ENCODE data around the gene HSF4. TPM values are rescaled to one million over a fixed set of nuclear protein-coding genes. Genes with fewer than 3 reads are reported as not detected.

HSF4 gene
- total and polyA plus RNA-seq, 2 donors (not counting 3 experiments of a cell fraction or from before 2014, with no cell fraction given), result 4.8 to 5.5 TPM

DNA sequence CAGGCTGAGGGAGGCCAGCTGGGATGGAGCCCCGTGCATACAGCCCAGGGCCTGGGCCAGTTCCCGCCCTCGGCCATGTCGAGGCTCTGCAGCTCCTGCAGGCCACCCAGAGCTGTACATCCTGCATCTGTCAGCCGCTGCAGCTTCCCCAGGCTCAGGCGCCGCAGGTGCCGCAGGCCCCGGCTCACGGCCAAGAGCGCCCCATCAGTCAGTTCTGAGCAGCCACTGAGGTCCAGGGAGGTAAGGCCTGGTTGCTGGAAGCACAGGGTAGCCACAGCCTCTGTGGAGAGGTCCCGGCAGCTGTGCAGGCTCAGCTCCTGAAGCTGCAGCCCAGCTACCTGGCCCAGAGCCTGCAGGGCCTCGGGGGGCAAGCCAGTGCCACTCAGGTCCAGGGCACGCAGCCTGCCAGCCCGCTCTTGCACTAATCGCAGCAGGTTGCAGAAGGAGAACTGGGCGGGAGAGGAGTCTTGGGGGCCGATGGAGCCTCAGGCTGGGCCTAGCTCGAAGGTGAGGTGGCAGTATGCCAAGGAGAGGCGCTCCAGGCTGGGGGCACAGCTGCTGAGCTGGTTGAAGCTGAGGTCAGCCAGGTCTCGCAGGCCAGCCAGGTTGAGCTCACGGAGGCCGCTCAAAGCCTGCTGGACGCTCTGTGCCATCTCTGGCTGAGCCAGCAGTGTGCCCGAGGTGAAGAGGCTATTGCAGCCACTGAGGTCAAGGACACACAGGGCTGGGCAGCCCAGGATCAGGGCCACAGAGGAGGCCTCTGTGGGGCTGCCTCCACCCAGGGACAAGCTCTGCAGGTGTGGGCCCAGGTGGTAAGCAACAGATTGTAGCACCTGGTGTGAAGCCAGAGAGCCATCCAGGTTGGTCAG, 45.8 kb downstream of the HSF4 start:
- CTCF ChIA-PET, result interaction anchor here (1.5 kb wide), 1 partner anchor 22 kb away, joined by 3 read pairs; no protein-coding TSS in a partner anchor

GRCh38 chr16:67211674-67212073, 47.1 kb downstream of the HSF4 start:
- Histone ChIP-seq H3K4me2 (ENCODE audit: insufficient read depth, low read length) (no peak overlapping the region), H3K9me3 (replicated peaks; ENCODE audit: control insufficient read depth, insufficient read depth, low read length) (no peaks in the 10 kb centered on the region), H3K9ac (replicated peaks; ENCODE audit: extremely low read depth, insufficient read depth, low read length) (no peak overlapping the region), H3K9me1 (replicated peaks; ENCODE audit: control insufficient read depth, extremely low read depth, insufficient read depth, low read length) (no peaks in the 10 kb centered on the region), H3K79me2 (ENCODE audit: control insufficient read depth, insufficient read depth, low read length) (no peaks in the 10 kb centered on the region), H2AFZ (ENCODE audit: low read depth, low read length) (no peak overlapping the region), H4K20me1 (replicated peaks; ENCODE audit: control insufficient read depth, extremely low read depth, insufficient read depth, low read length) (no peaks in the 10 kb centered on the region), H3K36me3 (ENCODE audit: control insufficient read depth in 2 of 2, extremely low read depth in 1 of 2, insufficient read depth in 2 of 2, low read length in 2 of 2) (no peaks in the 10 kb centered on the region), H3K27me3 (ENCODE audit: control insufficient read depth in 2 of 2, insufficient read depth in 2 of 2, low read length in 2 of 2) (no peaks in the 10 kb centered on the region), H3K27ac (ENCODE audit: insufficient read depth, low read depth, low read length) (no peak overlapping the region), H3K4me3 (replicated peaks in 1 of 3; ENCODE audit: insufficient read depth in 1 of 3, low read depth in 1 of 3, low read length in 3 of 3) (no peak overlapping the region), H3K4me1 (ENCODE audit: control insufficient read depth, extremely low read depth, insufficient read depth, low read length) (peaks cover 9% of the 10 kb centered on the region)
- POLR2A ChIA-PET, result no interaction called here
- intact Hi-C loops (cut with micrococcal nuclease), result no loop called here
- TF ChIP-seq, protein P1, sequence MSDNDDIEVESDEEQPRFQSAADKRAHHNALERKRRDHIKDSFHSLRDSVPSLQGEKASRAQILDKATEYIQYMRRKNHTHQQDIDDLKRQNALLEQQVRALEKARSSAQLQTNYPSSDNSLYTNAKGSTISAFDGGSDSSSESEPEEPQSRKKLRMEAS (IDR thresholded peaks at IDR 0.05; ENCODE audit: insufficient read depth, insufficient read length), result no peak
- no peak for TF ChIP-seq JUN (IDR thresholded peaks at IDR 0.05; ENCODE audit: borderline replicate concordance, insufficient read depth, insufficient read length, low read depth)
- no peak for TF ChIP-seq EZH2 (IDR thresholded peaks at IDR 0.05; ENCODE audit: borderline replicate concordance, low read depth, low read length, severe bottlenecking)
- TF ChIP-seq GATA2 (IDR thresholded peaks at IDR 0.05; ENCODE audit: insufficient read depth, insufficient read length, low read depth, low read length), result no peak
- FAIRE-seq (no peak), DNase-seq (ENCODE audit: low read depth, low spot score) (no peak)
- dilution Hi-C loops (cut with MboI; ENCODE audit: extremely low pct_ligation_motif_present, low sequenced_read_pairs), result no loop called here
- BruUV-seq (replicated peaks), result no TSS peak
- CTCF ChIA-PET, result interaction anchor here (1.0 to 1.7 kb wide), 3 partner anchors 14 to 37 kb away, joined by 3 to 8 read pairs (median 3); partner anchors contain the start of gene SLC9A5

More for the DNA sequence above, 45.8 kb downstream of the HSF4 start:
- Histone ChIP-seq H3K9ac (replicated peaks; ENCODE audit: extremely low read depth, insufficient read depth, low read length) (no peak overlapping the region), H3K9me3 (replicated peaks; ENCODE audit: control insufficient read depth, insufficient read depth, low read length) (no peaks in the 10 kb centered on the region), H3K36me3 (ENCODE audit: control insufficient read depth in 2 of 2, extremely low read depth in 1 of 2, insufficient read depth in 2 of 2, low read length in 2 of 2) (no peaks in the 10 kb centered on the region), H2AFZ (ENCODE audit: low read depth, low read length) (no peak overlapping the region), H3K27me3 (ENCODE audit: control insufficient read depth in 2 of 2, insufficient read depth in 2 of 2, low read length in 2 of 2) (no peaks in the 10 kb centered on the region), H3K4me1 (ENCODE audit: control insufficient read depth, extremely low read depth, insufficient read depth, low read length) (peaks cover 5% of the 10 kb centered on the region), H3K27ac (ENCODE audit: insufficient read depth, low read depth, low read length) (no peak overlapping the region), H3K79me2 (ENCODE audit: control insufficient read depth, insufficient read depth, low read length) (no peaks in the 10 kb centered on the region), H4K20me1 (replicated peaks; ENCODE audit: control insufficient read depth, extremely low read depth, insufficient read depth, low read length) (no peaks in the 10 kb centered on the region), H3K9me1 (replicated peaks; ENCODE audit: control insufficient read depth, extremely low read depth, insufficient read depth, low read length) (no peaks in the 10 kb centered on the region), H3K4me3 (replicated peaks in 1 of 3; ENCODE audit: insufficient read depth in 1 of 3, low read depth in 1 of 3, low read length in 3 of 3) (no peak overlapping the region), H3K4me2 (ENCODE audit: insufficient read depth, low read length) (no peak overlapping the region)
- TF ChIP-seq POLR2AphosphoS5 (IDR thresholded peaks at IDR 0.05; ENCODE audit: insufficient read depth, low read depth, low read length), result no peak
- FAIRE-seq, result no peak
- no TSS peak for BruUV-seq (replicated peaks)
- POLR2A ChIA-PET, result no interaction called here
- intact Hi-C loops (cut with micrococcal nuclease), result no loop called here
- dilution Hi-C loops (cut with MboI; ENCODE audit: extremely low pct_ligation_motif_present, low sequenced_read_pairs), result no loop called here
- no peak for DNase-seq (ENCODE audit: low read depth, low spot score)

All from endothelial cell of umbilical vein (primary cell).